Adrenal gland (tissue), 12 donors: ENCODE data around the gene ANGPT4. TPM values are rescaled to one million over a fixed set of nuclear protein-coding genes. Genes with fewer than 3 reads are reported as not detected.
A peak's percentile ranks its signal among the peaks of the same experiment; 100 is the strongest.

Experiments
- DNase-seq, 7 donors: peaks; one replicate each; pipeline ENCODE4 v3.0.0-alpha.2; 2019 to 2020
- H3K27ac ChIP-seq, 5 donors: fragments of 200-600 bp; sonication (generic) in 4 of 5; 1 replicate in 3 of 5; 2 replicates in 2 of 5; pipeline versions ENCODE4 v1.5.1 to v1.8.0; 2016 to 2020; ENCODE audit warnings: mild to moderate bottlenecking in 1 of 5
- H3K27me3 ChIP-seq: fragments of 200-600 bp; 2 replicates; pipeline ENCODE4 v1.8.0; 2021
- H3K36me3 ChIP-seq, 2 donors: fragments of 200-600 bp; replicated peaks in 1 of 2; 1 replicate in 1 of 2; 2 replicates in 1 of 2; pipeline versions ENCODE4 v1.5.1 to v1.8.0; 2018 to 2022
- H3K4me1 ChIP-seq, 2 donors: fragments of 200-600 bp; replicated peaks in 1 of 2; 1 replicate in 1 of 2; 2 replicates in 1 of 2; pipeline versions ENCODE4 v1.5.1 to v1.8.0; 2018 to 2021
- H3K4me3 ChIP-seq, 4 donors: fragments of 200-600 bp; sonication (generic) in 3 of 4; one replicate each; pipeline ENCODE4 v1.5.1; 2016 to 2018
- H3K9me3 ChIP-seq, 3 donors: fragments of 200-600 bp; sonication (generic) in 1 of 3; replicated peaks in 1 of 3; 1 replicate in 2 of 3; 2 replicates in 1 of 3; pipeline versions ENCODE4 v1.5.1 to v1.8.0; 2016 to 2021
- CTCF ChIP-seq, 6 experiments: fragments of 450-650 bp in 4 of 6; fragments of 200-600 bp in 2 of 6; sonication (generic) in 1 of 6; IDR thresholded peaks; 1 replicate in 5 of 6; 2 replicates in 1 of 6; pipeline versions ENCODE4 v1.5.1 to v1.8.0; 2016 to 2021; ENCODE audit warnings: antibody characterized with exemption in 6 of 6, mild to moderate bottlenecking in 2 of 6, moderate library complexity in 1 of 6
- POLR2A ChIP-seq, 2 donors: fragments of 450-650 bp; IDR thresholded peaks; one replicate each; pipeline ENCODE4 v1.6.1; 2017; ENCODE audit warnings: antibody characterized with exemption in 2 of 2, mild to moderate bottlenecking in 2 of 2, moderate library complexity in 1 of 2
- WGBS, 4 donors: extraction: QIAGEN DNeasy Blood & Tissue Kit in 2 of 4; methylation state at CpG; one replicate each; pipeline versions ENCODE4 v1.1.5 to v1.1.7; 2013 to 2017; 5-methylcytosine and 5-hydroxymethylcytosine counted together
- intact Hi-C, 2 donors: fragments of 100-400 bp; cut with DNase I; formaldehyde crosslinking; loops; one replicate each; pipeline versions ENCODE4 v1.14.1 to v1.15.0; 2022 to 2023
- polyA plus RNA-seq, 3 donors: library from polyadenylated mRNA; stranded (reverse); fragments of 200-250 nt in 2 of 3; fragments of 350-450 nt in 1 of 3; fragmentation: Illumina TruSeq in 1 of 3; extraction: RNeasy Lipid Tissue Mini Kit (QIAGEN cat#74804) in 1 of 3; gene quantifications; one replicate each; pipeline ENCODE4 v1.2.3, GENCODE V29; 2013 to 2014
- total RNA-seq, 9 donors: library from RNA; depleted of rRNA in 4 of 9; stranded (reverse); fragments of >200 nt in 4 of 9; fragments of 120-200 nt in 1 of 9; fragmentation: NEBNext Ultra II Directional in 1 of 9; extraction: Animal tissue kit (Norgen Biotek cat#: 25700) in 1 of 9; gene quantifications; one replicate each; pipeline versions ENCODE4 v1.1.0 to v1.2.4, GENCODE V29; 2013 to 2023
- donor health status: healthy with polysubstance abuse.
- donor health status: Bipolar disorder and iron deficiency.
- donor health status: DM: yes; HTN: yes; CAD: no.
- donor health status: DM: no; HTN: no; CAD: no.
- donor health status: DM: no; HTN: no; CAD: no.
- donor health status: DM: yes; HTN: yes; CAD: no.

The ANGPT4 gene
- total and polyA plus RNA-seq, 12 donors: 0.06 to 1.0 (median 0.27) TPM; not detected in 1

GRCh38 chr20:931401-931800, 15.3 kb upstream of the ANGPT4 start:
- no peaks in the 10 kb centered on the region for H3K27me3 ChIP-seq
- intact Hi-C loops: no loop called here
- no peak for DNase-seq
- TF ChIP-seq POLR2A (IDR thresholded peaks at IDR 0.05) (no peak), CTCF (IDR thresholded peaks at IDR 0.05) (no peak)
- no peaks in the 10 kb centered on the region for H3K36me3 ChIP-seq
- no peaks in the 10 kb centered on the region for H3K9me3 ChIP-seq
- 25 to 62% (median 54%) methylated on average over 1 of the region's 1 CpG for WGBS, 4 donors
- H3K4me1 ChIP-seq: no peaks in the 10 kb centered on the region
- no peak overlapping the region for H3K4me3 ChIP-seq
- H3K27ac ChIP-seq: no peak overlapping the region

- Histone ChIP-seq H3K27ac (no peak overlapping the region), H3K4me1 (no peaks in the 10 kb centered on the region), H3K36me3 (no peaks in the 10 kb centered on the region), H3K4me3 (no peak overlapping the region), H3K9me3 (no peaks in the 10 kb centered on the region), H3K27me3 (no peaks in the 10 kb centered on the region)
- DNase-seq: no peak
- no peak for TF ChIP-seq POLR2A (IDR thresholded peaks at IDR 0.05)
- WGBS, 4 donors: 47 to 55% (median 53%) methylated on average over 6 of the region's 6 CpGs
- intact Hi-C loops: no loop called here
Observed at GRCh38 chr20:926670-927069, 10.5 kb upstream of the ANGPT4 start.

DNA sequence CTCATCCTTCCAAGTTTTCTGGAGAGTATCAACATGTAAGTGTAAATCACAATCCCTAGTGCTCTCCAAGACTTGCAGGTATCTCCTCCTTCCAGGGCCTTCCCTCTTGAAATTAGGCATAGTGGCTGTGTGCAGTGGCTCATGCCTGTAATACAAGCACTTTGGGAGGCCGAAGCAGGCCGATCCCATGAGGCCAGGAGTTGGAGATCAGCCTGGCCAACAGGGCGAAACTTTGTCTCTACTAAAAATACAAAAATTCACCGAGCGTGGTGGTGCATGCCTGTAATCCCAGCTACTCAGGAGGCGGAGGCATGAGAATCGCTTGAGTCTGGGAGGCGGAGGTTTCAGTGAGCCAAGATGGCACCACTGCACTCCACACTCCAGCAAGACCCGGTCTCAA, 9.4 kb upstream of the ANGPT4 start:
- 87 to 93% (median 91%) methylated on average over 9 of the region's 9 CpGs for WGBS, 4 donors
- no peak for TF ChIP-seq POLR2A (IDR thresholded peaks at IDR 0.05)
- no peak for TF ChIP-seq CTCF (IDR thresholded peaks at IDR 0.05)
- Histone ChIP-seq H3K36me3 (no peaks in the 10 kb centered on the region), H3K9me3 (no peaks in the 10 kb centered on the region), H3K27me3 (no peaks in the 10 kb centered on the region), H3K4me3 (no peak overlapping the region), H3K4me1 (no peaks in the 10 kb centered on the region), H3K27ac (no peak overlapping the region)
- DNase-seq: no peak
- intact Hi-C loops: no loop called here

GRCh38 chr20:924639-925038, 8.5 kb upstream of the ANGPT4 start:
- Histone ChIP-seq H3K27me3 (no peaks in the 10 kb centered on the region), H3K36me3 (no peaks in the 10 kb centered on the region), H3K9me3 (no peaks in the 10 kb centered on the region), H3K4me3 (no peak overlapping the region), H3K4me1 (no peaks in the 10 kb centered on the region), H3K27ac (no peak overlapping the region)
- TF ChIP-seq POLR2A (IDR thresholded peaks at IDR 0.05) (no peak), CTCF (IDR thresholded peaks at IDR 0.05) (no peak)
- intact Hi-C loops: no loop called here
- DNase-seq: no peak

- no peak for TF ChIP-seq POLR2A (IDR thresholded peaks at IDR 0.05)
- no peak for TF ChIP-seq CTCF (IDR thresholded peaks at IDR 0.05)
- Histone ChIP-seq H3K27me3 (no peaks in the 10 kb centered on the region), H3K27ac (peak overlapping the region in 1 of 5 donors; percentile 10), H3K9me3 (no peaks in the 10 kb centered on the region), H3K36me3 (no peaks in the 10 kb centered on the region), H3K4me1 (no peaks in the 10 kb centered on the region), H3K4me3 (no peak overlapping the region)
- DNase-seq: no peak
- WGBS, 4 donors: 50 to 65% (median 57%) methylated on average over 3 to 4 of the region's 4 CpGs
- intact Hi-C loops: no loop called here
Observed at GRCh38 chr20:922781-923180, 6.6 kb upstream of the ANGPT4 start.
